Muscle layer of colon (tissue), 2 donors: Measurements from ENCODE around the gene CDCA4.

Experiments used
- H3K27ac ChIP-seq: one replicate; pipeline ENCODE4 v1.7.0; 2013; ENCODE audit warnings: low read depth, mild to moderate bottlenecking, low read length, moderate library complexity
- H3K27me3 ChIP-seq, 2 donors: one replicate each; pipeline ENCODE4 v1.7.0; 2013; ENCODE audit warnings: low read length in 2 of 2, mild to moderate bottlenecking in 2 of 2; ENCODE audit not compliant: insufficient read depth in 2 of 2, control insufficient read depth in 1 of 2
- H3K36me3 ChIP-seq: one replicate; pipeline ENCODE4 v1.7.0; 2013; ENCODE audit warnings: mild to moderate bottlenecking, low read length; ENCODE audit not compliant: insufficient read depth
- H3K4me1 ChIP-seq: one replicate; pipeline ENCODE4 v1.7.0; 2013; ENCODE audit warnings: mild to moderate bottlenecking, low read length; ENCODE audit not compliant: insufficient read depth
- H3K4me3 ChIP-seq, 2 donors: one replicate each; pipeline ENCODE4 v1.7.0; 2013; ENCODE audit warnings: low read length in 2 of 2, low read depth in 1 of 2, mild to moderate bottlenecking in 1 of 2, moderate library complexity in 1 of 2
- H3K9ac ChIP-seq: one replicate; pipeline ENCODE4 v1.7.0; 2013; ENCODE audit warnings: low read length
- H3K9me3 ChIP-seq: one replicate; pipeline ENCODE4 v1.7.0; 2013; ENCODE audit warnings: mild to moderate bottlenecking, low read length
- donor health status: abdominal sarcoma.
- donor health status: Adenocarcinoma of cecum.

Gene CDCA4

DNA sequence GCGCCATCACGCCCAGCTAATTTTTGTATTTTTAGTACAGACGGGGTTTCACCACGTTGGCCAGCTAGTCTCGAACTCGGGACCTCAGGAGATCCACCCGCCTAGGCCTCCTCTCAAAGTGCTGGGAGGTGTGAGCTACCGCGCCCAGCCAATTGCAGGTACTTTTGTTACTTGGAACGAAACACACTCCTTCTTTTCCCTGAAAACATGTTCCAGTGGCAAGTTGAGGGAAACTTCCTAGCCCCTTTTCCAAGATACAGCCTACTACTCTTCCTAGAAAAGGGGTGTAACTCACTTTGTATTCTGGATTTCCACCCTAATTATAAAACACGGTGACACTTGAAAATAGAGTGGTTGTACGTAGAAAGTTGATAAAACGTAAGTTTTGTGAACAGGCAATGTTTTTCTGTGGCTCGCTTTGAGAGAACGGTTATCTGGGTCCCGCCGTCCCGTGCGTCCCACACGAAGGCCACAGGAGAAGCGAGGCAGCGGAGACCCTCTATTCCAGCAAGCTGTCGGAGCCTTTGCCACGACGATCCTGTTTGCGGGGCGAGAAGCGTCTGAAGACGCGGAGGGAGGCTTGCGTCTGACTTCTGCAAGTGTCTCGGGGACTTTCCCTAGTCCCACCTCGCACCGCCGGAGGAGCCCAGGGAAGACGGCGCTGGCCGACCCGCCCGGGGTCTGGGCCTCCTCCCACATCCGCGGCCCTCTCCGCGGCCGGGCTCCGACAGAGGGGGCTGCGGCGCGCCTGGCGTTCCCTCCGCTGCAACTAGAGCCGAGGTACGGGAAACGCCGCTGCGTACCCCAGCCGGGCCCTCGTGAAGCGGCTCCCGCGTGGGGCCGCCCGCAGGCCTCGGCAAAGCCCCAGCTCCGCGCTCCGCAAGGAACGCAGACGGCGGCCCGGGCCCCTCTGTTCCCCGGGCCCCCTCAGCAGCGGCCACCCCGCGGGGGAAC, 745 bp downstream of the CDCA4 start:
- peak overlapping the region; percentile 49 for H3K27ac ChIP-seq
- peaks cover 23% of the 10 kb centered on the region for H3K4me1 ChIP-seq
- peak overlapping the region; percentile 68 for H3K9ac ChIP-seq
- no peaks in the 10 kb centered on the region for H3K36me3 ChIP-seq
- peak overlapping the region; percentile 66 to 75 for H3K4me3 ChIP-seq
- H3K27me3 ChIP-seq = no peaks in the 10 kb centered on the region
- H3K9me3 ChIP-seq = no peaks in the 10 kb centered on the region

GRCh38 chr14:105018414-105018813, 2.5 kb downstream of the CDCA4 start:
- Histone ChIP-seq H3K9ac (no peak overlapping the region), H3K36me3 (no peaks in the 10 kb centered on the region), H3K27me3 (no peaks in the 10 kb centered on the region), H3K27ac (no peak overlapping the region), H3K4me1 (peaks cover 23% of the 10 kb centered on the region), H3K9me3 (no peaks in the 10 kb centered on the region), H3K4me3 (no peak overlapping the region)

GRCh38 chr14:105015905-105016304, 5.0 kb downstream of the CDCA4 start:
- no peaks in the 10 kb centered on the region for H3K27me3 ChIP-seq
- no peaks in the 10 kb centered on the region for H3K36me3 ChIP-seq
- H3K27ac ChIP-seq = no peak overlapping the region
- H3K4me1 ChIP-seq = peaks cover 27% of the 10 kb centered on the region
- H3K9me3 ChIP-seq = no peaks in the 10 kb centered on the region
- H3K9ac ChIP-seq = no peak overlapping the region
- no peak overlapping the region for H3K4me3 ChIP-seq

DNA sequence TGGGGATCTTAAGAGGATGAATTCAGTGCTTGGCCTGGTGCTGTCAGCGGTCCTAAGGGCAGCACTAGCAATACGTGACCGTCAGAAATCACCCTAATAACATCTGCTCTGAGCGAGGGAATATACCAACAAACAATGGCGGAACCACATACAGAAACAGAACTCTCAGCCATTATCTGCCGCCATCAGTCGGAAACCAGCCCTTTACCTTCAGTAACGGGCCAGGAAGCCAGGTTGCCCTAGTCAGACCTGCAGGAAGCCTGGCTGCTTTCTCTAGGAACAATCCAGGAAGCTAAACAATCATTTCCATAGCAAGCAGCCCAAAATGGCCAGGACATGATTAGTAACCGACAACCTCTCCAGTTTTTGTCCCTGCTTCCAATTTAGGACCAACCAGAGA, 5.6 kb downstream of the CDCA4 start:
- no peaks in the 10 kb centered on the region for H3K27me3 ChIP-seq

DNA sequence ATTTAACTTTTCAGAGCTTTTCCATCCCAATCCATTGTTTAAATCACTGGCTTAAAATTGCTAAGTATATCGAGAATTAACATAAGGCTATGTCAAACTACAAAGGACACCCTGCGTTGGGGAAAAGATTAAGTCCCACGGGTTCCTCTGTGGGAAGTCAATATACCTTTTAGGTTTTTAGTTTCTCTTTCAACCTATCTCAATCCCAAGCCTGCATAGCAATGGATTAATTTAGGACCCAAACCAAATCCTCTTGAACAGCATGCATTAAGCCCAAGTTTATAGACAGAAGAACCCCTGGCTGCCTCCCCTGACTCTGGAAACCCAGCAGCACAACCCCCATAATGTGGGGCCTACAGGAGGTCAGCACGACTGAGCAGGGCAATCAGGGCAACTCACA, 6.3 kb downstream of the CDCA4 start:
- H3K9me3 ChIP-seq = no peaks in the 10 kb centered on the region
- no peak overlapping the region for H3K27ac ChIP-seq
- H3K9ac ChIP-seq = no peak overlapping the region
- no peaks in the 10 kb centered on the region for H3K27me3 ChIP-seq
- H3K4me1 ChIP-seq = peaks cover 27% of the 10 kb centered on the region
- H3K36me3 ChIP-seq = no peaks in the 10 kb centered on the region
- H3K4me3 ChIP-seq = no peak overlapping the region

More for the DNA sequence above, 5.6 kb downstream of the CDCA4 start:
- Histone ChIP-seq H3K9me3 (no peaks in the 10 kb centered on the region), H3K36me3 (no peaks in the 10 kb centered on the region), H3K27ac (no peak overlapping the region), H3K9ac (no peak overlapping the region), H3K4me3 (no peak overlapping the region), H3K4me1 (peaks cover 30% of the 10 kb centered on the region)

DNA sequence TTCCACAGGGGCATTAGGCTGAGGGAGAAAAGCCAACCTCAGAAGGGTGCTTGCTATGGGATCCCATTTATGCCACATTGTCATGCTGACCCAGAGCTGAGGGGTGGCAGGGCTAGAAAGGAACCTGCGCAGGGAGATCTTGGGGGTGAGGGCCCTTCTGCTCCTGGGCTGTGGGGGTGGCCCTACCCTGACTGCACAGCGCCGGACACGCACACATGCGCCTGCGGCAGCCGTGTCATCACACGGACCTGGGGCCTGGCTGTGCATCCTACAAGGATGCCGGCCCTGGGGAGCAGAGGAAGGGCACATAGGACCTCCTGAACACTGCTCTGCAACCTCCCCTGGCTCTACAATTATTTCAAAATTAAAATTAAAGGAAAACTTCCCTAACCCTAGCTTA, 6.9 kb downstream of the CDCA4 start:
- Histone ChIP-seq H3K27me3 (no peaks in the 10 kb centered on the region), H3K9ac (no peak overlapping the region), H3K9me3 (no peaks in the 10 kb centered on the region), H3K4me3 (no peak overlapping the region), H3K36me3 (no peaks in the 10 kb centered on the region), H3K4me1 (peaks cover 21% of the 10 kb centered on the region), H3K27ac (no peak overlapping the region)

- Histone ChIP-seq H3K4me1 (peaks cover 19% of the 10 kb centered on the region), H3K27ac (no peak overlapping the region), H3K9ac (no peak overlapping the region), H3K4me3 (no peak overlapping the region), H3K36me3 (no peaks in the 10 kb centered on the region), H3K9me3 (no peaks in the 10 kb centered on the region), H3K27me3 (no peaks in the 10 kb centered on the region)
Measured at GRCh38 chr14:105013150-105013785, 7.6 kb downstream of the CDCA4 start.

DNA sequence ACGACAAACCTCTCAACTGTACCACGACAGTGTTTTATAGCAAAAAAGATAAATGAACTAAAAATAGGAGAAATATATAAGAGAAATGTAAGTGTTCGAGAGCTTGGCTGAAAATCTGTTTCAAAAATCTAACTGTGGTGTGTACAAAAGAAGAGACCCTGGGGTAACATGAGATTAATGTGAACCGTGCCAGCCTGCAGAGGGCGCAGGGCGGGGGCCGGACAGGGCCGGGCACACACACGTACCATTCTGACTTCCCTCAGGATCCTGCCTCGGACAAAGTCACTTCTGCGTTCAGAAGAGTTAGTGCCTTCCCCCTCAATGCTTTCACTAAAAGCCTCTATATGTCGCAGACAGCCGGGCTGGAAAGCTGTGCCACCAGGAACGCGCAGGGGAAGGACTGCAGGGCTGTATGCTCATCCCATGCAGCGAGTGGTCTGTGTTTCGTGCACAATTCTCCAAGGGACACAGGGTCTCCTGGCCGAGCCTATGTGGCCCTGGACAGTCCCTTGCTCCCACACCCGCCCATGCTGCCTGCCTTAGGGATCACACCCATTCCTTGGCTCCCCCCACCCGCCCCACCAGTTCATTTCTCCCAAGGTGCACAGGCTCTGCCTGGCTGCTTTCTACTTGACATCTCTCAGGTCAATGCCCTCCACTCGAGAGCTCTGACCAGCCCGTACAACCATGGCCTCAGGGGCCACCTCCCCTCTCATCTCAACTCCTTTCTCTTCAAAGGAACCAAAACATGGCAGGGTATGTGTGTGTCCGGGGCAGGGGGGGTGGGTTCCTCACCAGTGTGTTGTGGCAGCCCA, 8.5 kb downstream of the CDCA4 start:
- H3K27ac ChIP-seq = no peak overlapping the region
- H3K4me3 ChIP-seq = no peak overlapping the region
- no peak overlapping the region for H3K9ac ChIP-seq
- H3K27me3 ChIP-seq = no peaks in the 10 kb centered on the region
- H3K36me3 ChIP-seq = no peaks in the 10 kb centered on the region
- H3K9me3 ChIP-seq = no peaks in the 10 kb centered on the region
- H3K4me1 ChIP-seq = peaks cover 19% of the 10 kb centered on the region

DNA sequence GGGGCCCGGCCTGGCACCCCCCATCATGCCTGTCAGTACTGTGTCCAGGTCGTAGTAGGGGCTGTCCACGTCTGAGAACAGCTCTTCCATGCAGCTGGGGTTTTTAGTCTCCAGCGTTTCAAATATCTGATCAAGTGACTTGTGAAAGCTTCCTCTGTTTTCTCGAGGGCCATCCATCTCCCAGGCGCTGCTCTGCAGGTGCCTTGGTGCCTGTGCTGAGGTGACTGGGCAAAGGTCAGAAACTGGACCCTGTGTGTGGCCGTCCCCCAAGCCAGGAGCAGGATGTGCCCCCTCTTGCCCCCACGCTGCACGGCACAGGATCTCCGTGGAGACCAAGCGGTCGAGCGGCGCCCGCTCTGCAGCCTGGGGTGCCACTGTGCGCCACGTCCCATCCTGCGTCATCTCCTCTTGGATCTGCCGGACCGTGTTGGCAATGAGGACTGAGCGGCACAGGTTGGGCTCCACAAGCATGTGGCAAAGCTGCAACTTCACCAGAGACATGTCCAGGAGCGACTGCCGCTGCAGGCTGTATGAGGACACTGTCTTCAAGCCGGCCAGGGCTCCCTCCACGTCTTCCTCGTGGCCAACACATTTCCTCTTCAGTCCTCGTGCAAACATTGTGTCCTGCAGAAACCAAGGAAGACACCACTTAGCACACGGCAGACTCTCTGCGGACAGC, 9.4 kb downstream of the CDCA4 start:
- H3K27me3 ChIP-seq = no peaks in the 10 kb centered on the region
- H3K4me3 ChIP-seq = peak overlapping the region in 1 of 2 donors; percentile 32
- H3K27ac ChIP-seq = peak overlapping the region; percentile 56
- H3K9me3 ChIP-seq = no peaks in the 10 kb centered on the region
- peaks cover 19% of the 10 kb centered on the region for H3K4me1 ChIP-seq
- no peaks in the 10 kb centered on the region for H3K36me3 ChIP-seq
- no peak overlapping the region for H3K9ac ChIP-seq

GRCh38 chr14:105010891-105011291, 10.0 kb downstream of the CDCA4 start:
- no peaks in the 10 kb centered on the region for H3K36me3 ChIP-seq
- no peaks in the 10 kb centered on the region for H3K9me3 ChIP-seq
- no peaks in the 10 kb centered on the region for H3K27me3 ChIP-seq
- H3K4me3 ChIP-seq = no peak overlapping the region
- H3K27ac ChIP-seq = peak overlapping the region; percentile 56
- H3K4me1 ChIP-seq = peaks cover 19% of the 10 kb centered on the region
- no peak overlapping the region for H3K9ac ChIP-seq

DNA sequence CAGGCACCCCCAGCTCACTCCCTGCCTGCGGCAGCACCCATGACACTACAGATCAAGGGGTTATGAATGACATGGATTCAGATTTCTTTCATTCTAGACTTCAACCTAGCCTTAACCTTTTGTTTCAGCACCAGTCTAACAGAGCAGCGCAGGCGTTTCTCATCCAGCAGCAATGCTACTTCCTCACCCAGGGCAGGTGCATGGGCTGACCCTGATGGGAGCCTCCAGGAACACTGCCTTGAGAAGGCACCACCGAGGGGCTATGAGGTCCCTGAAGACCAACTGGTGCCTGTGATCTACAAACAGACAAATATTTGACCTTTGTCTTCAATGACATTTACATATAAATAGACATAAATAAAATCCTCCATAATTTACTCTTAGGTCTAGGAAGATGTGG, 10.8 kb downstream of the CDCA4 start:
- Histone ChIP-seq H3K4me3 (no peak overlapping the region), H3K36me3 (no peaks in the 10 kb centered on the region), H3K4me1 (peaks cover 19% of the 10 kb centered on the region), H3K9me3 (no peaks in the 10 kb centered on the region), H3K27ac (no peak overlapping the region), H3K27me3 (no peaks in the 10 kb centered on the region), H3K9ac (no peak overlapping the region)
